Neural crest cell (in vitro differentiated cells): ENCODE measurements around the gene TUBB6. TPM values are rescaled to one million over a fixed set of nuclear protein-coding genes. Genes with fewer than 3 reads are reported as not detected.

Experiments
- DNase-seq: peaks from one replicate; pipeline ENCODE4 v3.0.0; 2021; ENCODE audit warnings: low read depth, mixed read lengths, low spot score
- H3K27ac Mint-ChIP-seq: one replicate; pipeline ENCODE4 v1.8.0; 2021; ENCODE audit warnings: mild to moderate bottlenecking, mixed read lengths; ENCODE audit not compliant: unreplicated experiment
- H3K27me3 Mint-ChIP-seq: 2 replicates; pipeline ENCODE4 v1.8.0; 2021; ENCODE audit warnings: low read depth, mild to moderate bottlenecking, mixed read lengths
- H3K36me3 Mint-ChIP-seq: 2 replicates; pipeline ENCODE4 v1.8.0; 2021; ENCODE audit warnings: low read depth, mild to moderate bottlenecking, mixed read lengths
- H3K4me1 Mint-ChIP-seq: 2 replicates; pipeline ENCODE4 v1.8.0; 2021; ENCODE audit warnings: mixed read lengths
- H3K4me3 Mint-ChIP-seq: one replicate; pipeline ENCODE4 v1.8.0; 2021; ENCODE audit warnings: mild to moderate bottlenecking, mixed read lengths
- H3K9me3 Mint-ChIP-seq: 2 replicates; pipeline ENCODE4 v1.8.0; 2021; ENCODE audit warnings: mixed read lengths
- CTCF ChIP-seq: fragments of 200-600 bp; sonication (generic); conservative IDR thresholded peaks from 2 replicates; pipeline ENCODE4 v1.5.0; 2021; ENCODE audit warnings: antibody characterized with exemption, mild to moderate bottlenecking
- total RNA-seq: library from RNA; stranded (reverse); gene quantifications from 2 replicates; pipeline ENCODE4 v1.2.1, GENCODE V29; 2021

Gene TUBB6
- total RNA-seq, 1 donor from 2014 or later = 77.8 TPM

- DNase-seq = no peak
- peaks cover 23% of the 10 kb centered on the region for H3K36me3 Mint-ChIP-seq
- no peaks in the 10 kb centered on the region for H3K27me3 Mint-ChIP-seq
- H3K27ac Mint-ChIP-seq = peak overlapping the region; percentile 5
- H3K4me3 Mint-ChIP-seq = no peak overlapping the region
- no peaks in the 10 kb centered on the region for H3K9me3 Mint-ChIP-seq
- peaks cover 25% of the 10 kb centered on the region for H3K4me1 Mint-ChIP-seq
- no peak for TF ChIP-seq CTCF
These were observed 9.8 kb downstream of the TUBB6 start for GRCh38 chr18:12317664-12318333.

- Mint-ChIP-seq H3K9me3 (no peaks in the 10 kb centered on the region), H3K36me3 (peaks cover 19% of the 10 kb centered on the region), H3K27ac (peak overlapping the region; percentile 5), H3K4me1 (peaks cover 25% of the 10 kb centered on the region), H3K27me3 (no peaks in the 10 kb centered on the region), H3K4me3 (no peak overlapping the region)
- DNase-seq = no peak
- TF ChIP-seq CTCF = no peak
These were observed 10.3 kb downstream of the TUBB6 start for GRCh38 chr18:12318334-12318697.

GRCh38 chr18:12318857-12319256, 10.8 kb downstream of the TUBB6 start:
- Mint-ChIP-seq H3K4me1 (peaks cover 21% of the 10 kb centered on the region), H3K9me3 (no peaks in the 10 kb centered on the region), H3K27ac (no peak overlapping the region), H3K36me3 (peaks cover 14% of the 10 kb centered on the region), H3K4me3 (no peak overlapping the region), H3K27me3 (no peaks in the 10 kb centered on the region)
- DNase-seq = no peak
- TF ChIP-seq CTCF = no peak

GRCh38 chr18:12321333-12321732, 13.3 kb downstream of the TUBB6 start:
- Mint-ChIP-seq H3K4me1 (peaks cover 23% of the 10 kb centered on the region), H3K27ac (no peak overlapping the region), H3K9me3 (no peaks in the 10 kb centered on the region), H3K27me3 (no peaks in the 10 kb centered on the region), H3K36me3 (peaks cover 28% of the 10 kb centered on the region), H3K4me3 (no peak overlapping the region)
- DNase-seq = no peak
- no peak for TF ChIP-seq CTCF

- H3K27ac Mint-ChIP-seq = no peak overlapping the region
- H3K4me1 Mint-ChIP-seq = peaks cover 13% of the 10 kb centered on the region
- no peak overlapping the region for H3K4me3 Mint-ChIP-seq
- no peaks in the 10 kb centered on the region for H3K27me3 Mint-ChIP-seq
- TF ChIP-seq CTCF = no peak
- DNase-seq = no peak
- H3K9me3 Mint-ChIP-seq = no peaks in the 10 kb centered on the region
- H3K36me3 Mint-ChIP-seq = peaks cover 35% of the 10 kb centered on the region
These were observed 17.1 kb downstream of the TUBB6 start for GRCh38 chr18:12324991-12325725.
